Measurements from ENCODE around the gene LIN54. TPM values are rescaled to one million over a fixed set of nuclear protein-coding genes. Genes with fewer than 3 reads are reported as not detected.

LIN54 gene
- total RNA-seq, 1 experiment from 2014 or later, result 14.5 TPM

GRCh38 chr4:82951196-82951595, 59.4 kb downstream of the LIN54 start:
- no peak overlapping the region for H3K27ac ChIP-seq (ENCODE audit: low read length)
- intact Hi-C loops (cut with micrococcal nuclease; ENCODE audit: unreplicated experiment), result no loop called here

GRCh38 chr4:82948647-82949204, 61.9 kb downstream of the LIN54 start:
- BruUV-seq (replicated peaks), result no TSS peak
- H3K4me3 ChIP-seq (ENCODE audit: low read depth in 2 of 2, low read length in 2 of 2), result no peak overlapping the region
- no peak for DNase-seq (ENCODE audit: low read depth, low spot score)

More at GRCh38 chr4:82951196-82951595, 59.4 kb downstream of the LIN54 start:
- no peaks in the 10 kb centered on the region for H3K27me3 ChIP-seq (ENCODE audit: control insufficient read depth, insufficient read depth, low read length)
- TF ChIP-seq CTCF (IDR thresholded peaks at IDR 0.05) (no peak), TCF7L2 (IDR thresholded peaks at IDR 0.05; ENCODE audit: low read depth, low read length) (no peak), POLR2AphosphoS5 (IDR thresholded peaks at IDR 0.05; ENCODE audit: low read depth, low read length) (no peak), REST (IDR thresholded peaks at IDR 0.05; ENCODE audit: insufficient read depth in 1 of 2, low read depth in 2 of 2, low read length in 1 of 2) (no peak), SIN3A (IDR thresholded peaks at IDR 0.05; ENCODE audit: borderline replicate concordance, insufficient read depth, low read depth, low read length) (no peak)
- ChIA-PET POLR2A (no interaction called here), CTCF (no interaction called here)
- no peaks in the 10 kb centered on the region for H3K36me3 ChIP-seq (ENCODE audit: control insufficient read depth, insufficient read depth, low read length)
- in situ Hi-C loops (cut with HindIII; ENCODE audit: low pct_unique_long_range_greater_than_20kb, low sequenced_read_pairs), result no loop called here
- no peaks in the 10 kb centered on the region for H3K4me1 ChIP-seq (ENCODE audit: control insufficient read depth, insufficient read depth, low read length)
- DNase-seq (ENCODE audit: low read depth, low spot score), result no peak
- H3K9me3 ChIP-seq (ENCODE audit: control insufficient read depth, insufficient read depth, low read depth, low read length), result no peaks in the 10 kb centered on the region
- BruUV-seq (replicated peaks), result no TSS peak
- ATAC-seq, result no peak
- no peak overlapping the region for H3K4me3 ChIP-seq (ENCODE audit: low read depth in 2 of 2, low read length in 2 of 2)

More at GRCh38 chr4:82948647-82949204, 61.9 kb downstream of the LIN54 start:
- TF ChIP-seq SIN3A (IDR thresholded peaks at IDR 0.05; ENCODE audit: borderline replicate concordance, insufficient read depth, low read depth, low read length) (no peak), REST (IDR thresholded peaks at IDR 0.05; ENCODE audit: insufficient read depth in 1 of 2, low read depth in 2 of 2, low read length in 1 of 2) (no peak), CTCF (IDR thresholded peaks at IDR 0.05) (no peak), POLR2AphosphoS5 (IDR thresholded peaks at IDR 0.05; ENCODE audit: low read depth, low read length) (no peak), TCF7L2 (IDR thresholded peaks at IDR 0.05; ENCODE audit: low read depth, low read length) (no peak)
- Histone ChIP-seq H3K27me3 (ENCODE audit: control insufficient read depth, insufficient read depth, low read length) (no peaks in the 10 kb centered on the region), H3K4me1 (ENCODE audit: control insufficient read depth, insufficient read depth, low read length) (no peaks in the 10 kb centered on the region), H3K36me3 (ENCODE audit: control insufficient read depth, insufficient read depth, low read length) (no peaks in the 10 kb centered on the region), H3K9me3 (ENCODE audit: control insufficient read depth, insufficient read depth, low read depth, low read length) (no peaks in the 10 kb centered on the region), H3K27ac (ENCODE audit: low read length) (no peak overlapping the region)
- in situ Hi-C loops (cut with HindIII; ENCODE audit: low pct_unique_long_range_greater_than_20kb, low sequenced_read_pairs) (no loop called here), intact Hi-C loops (cut with micrococcal nuclease; ENCODE audit: unreplicated experiment) (no loop called here)
- ChIA-PET CTCF (no interaction called here), POLR2A (no interaction called here)
- no peak for ATAC-seq
